HG03439 (cell line): ENCODE data around the gene TMEM82.

Experiments
- ATAC-seq: cut with Tn5 transposase; IDR thresholded peaks from one replicate; pipeline ENCODE4 v1.9.1; 2021; ENCODE audit warnings: mild to moderate bottlenecking, moderate library complexity; ENCODE audit not compliant: unreplicated experiment

The TMEM82 gene

GRCh38 chr1:15775706-15776105 is 33.4 kb downstream of the TMEM82 start:
- no peak for ATAC-seq

DNA sequence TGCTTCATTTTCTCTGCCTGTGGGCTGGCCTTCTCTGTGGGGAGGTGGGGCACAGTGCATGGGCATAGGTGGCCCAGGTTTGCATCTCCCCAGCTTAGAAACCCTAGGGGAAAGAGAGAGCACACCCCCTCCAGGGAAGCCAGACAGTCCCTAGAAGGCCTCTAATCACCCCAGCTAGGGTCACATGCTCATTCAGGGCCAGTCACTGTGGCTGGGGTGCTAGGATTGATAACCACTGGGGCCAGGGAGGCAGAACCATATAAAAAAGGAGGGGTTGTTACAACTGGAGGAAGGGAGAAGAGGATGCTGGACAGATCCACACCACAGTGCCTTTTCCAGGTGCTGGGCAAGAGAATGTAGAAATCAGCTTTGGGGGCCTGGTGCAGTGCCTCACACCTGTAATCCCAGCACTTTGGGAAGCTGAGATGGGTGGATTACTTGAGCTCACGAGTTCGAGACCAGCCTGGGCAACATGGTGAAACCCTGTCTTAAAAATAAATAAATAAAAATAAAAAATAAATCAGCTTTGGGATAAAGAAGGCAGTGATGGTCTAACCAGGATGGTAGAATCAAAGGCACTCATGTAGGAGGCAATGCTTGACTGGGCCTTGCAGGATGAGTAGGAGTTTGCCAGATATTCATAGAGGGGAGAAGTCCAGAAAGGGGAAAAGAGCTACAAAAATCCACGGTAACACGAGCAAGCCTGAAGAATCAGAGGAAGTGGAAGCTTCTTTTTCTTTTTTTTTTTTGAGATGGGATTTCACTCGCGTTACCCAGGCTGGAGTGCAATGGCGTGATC is 35.8 kb downstream of the TMEM82 start:
- no peak for ATAC-seq

GRCh38 chr1:15785683-15786082 is 43.4 kb downstream of the TMEM82 start:
- ATAC-seq, result no peak

DNA sequence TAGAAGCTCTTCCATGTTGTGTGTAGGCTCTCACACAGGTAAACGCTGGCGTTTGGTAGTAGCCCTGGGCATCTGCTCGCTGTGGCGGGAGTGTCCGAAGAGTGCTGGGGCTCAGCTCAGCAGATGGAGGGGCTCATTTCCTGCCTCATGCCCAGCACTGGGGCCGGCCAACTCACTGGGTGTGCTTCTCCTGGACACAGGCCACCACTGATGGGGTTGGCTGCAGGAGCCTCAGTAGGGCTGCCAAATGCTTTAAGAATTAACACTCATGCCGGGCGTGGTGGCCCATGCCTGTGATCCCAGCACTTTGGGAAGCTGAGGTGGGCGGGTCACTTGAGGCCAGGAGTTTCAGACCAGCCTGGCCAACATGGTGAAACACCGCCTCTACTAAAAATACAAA is 44.3 kb downstream of the TMEM82 start:
- ATAC-seq, result no peak

DNA sequence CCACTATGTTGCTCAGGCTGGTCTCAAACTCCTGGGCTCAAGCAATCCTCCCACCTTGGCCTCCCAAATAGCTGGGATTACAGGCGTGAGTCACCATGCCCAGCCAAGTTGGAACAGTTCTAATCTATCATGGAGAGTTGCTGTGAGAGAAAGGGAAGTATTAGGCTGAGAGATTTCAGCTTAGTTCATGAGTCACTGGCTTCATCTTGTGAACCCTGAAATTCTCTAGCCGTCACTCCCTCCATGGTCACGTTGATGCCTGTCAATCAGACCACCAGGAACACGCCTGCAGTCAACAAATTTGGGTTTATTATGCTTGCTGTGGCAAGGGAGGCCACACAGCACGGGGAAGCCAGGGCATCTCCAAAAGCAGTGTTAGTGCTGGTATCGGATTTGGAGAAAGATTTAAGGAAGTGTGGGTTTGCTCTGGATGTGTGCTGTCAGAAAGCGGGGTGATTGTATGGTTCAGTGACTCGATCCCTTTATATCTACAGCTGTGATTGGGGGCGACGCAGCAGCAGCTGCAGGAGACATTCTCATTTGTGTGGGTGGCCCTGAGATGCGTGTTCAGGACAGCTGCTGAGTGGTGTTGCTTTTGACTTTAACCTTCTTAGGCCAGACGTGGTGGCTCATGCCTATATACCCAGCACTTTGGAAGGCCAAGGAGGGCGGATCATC is 46.5 kb downstream of the TMEM82 start:
- ATAC-seq, result no peak

GRCh38 chr1:15796086-15796462 is 53.8 kb downstream of the TMEM82 start:
- no peak for ATAC-seq
